K562 (cell line): Measurements from ENCODE around the gene TJP3. TPM values are rescaled to one million over a fixed set of nuclear protein-coding genes. Genes with fewer than 3 reads are reported as not detected.

ENCODE experiments used
- CREM ChIP-seq: IDR thresholded peaks from 2 replicates; pipeline ENCODE4 v1.6.1; 2014; ENCODE audit warnings: antibody characterized with exemption, low read depth
- KDM4B ChIP-seq, 2 experiments: fragments of 450-650 bp in 1 of 2; sonication (generic) in 1 of 2; IDR thresholded peaks; 2 replicates each; pipeline ENCODE4 v1.6.1; 2016 to 2017; ENCODE audit warnings: borderline replicate concordance in 2 of 2, antibody characterized with exemption in 1 of 2, low read depth in 1 of 2, mild to moderate bottlenecking in 1 of 2
- MAZ ChIP-seq, 2 experiments: fragments of 450-650 bp in 1 of 2; sonication (generic) in 1 of 2; formaldehyde crosslinking; IDR thresholded peaks in 1 of 2; conservative IDR thresholded peaks in 1 of 2; 2 replicates each; pipeline versions ENCODE4 v1.4.0 to v1.5.0; 2020; ENCODE audit warnings: mild to moderate bottlenecking in 1 of 2, missing genetic modification reagents in 1 of 2
- TCF7 ChIP-seq: sonication (generic); IDR thresholded peaks from 2 replicates; pipeline ENCODE4 v1.6.1; 2016; ENCODE audit warnings: antibody characterized with exemption, borderline replicate concordance
- XRCC4 ChIP-seq: IDR thresholded peaks from one replicate; pipeline ENCODE4 v1.6.1; 2011; ENCODE audit not compliant: insufficient read depth, insufficient read length; ENCODE audit errors: extremely low read depth
- ZBTB26 ChIP-seq: fragments of 450-650 bp; formaldehyde crosslinking; IDR thresholded peaks from 2 replicates; pipeline ENCODE4 v1.4.0; 2022; ENCODE audit warnings: missing genetic modification characterization
- ZNF639 ChIP-seq, 2 experiments: fragments of 200-800 bp in 1 of 2; sonication (Bioruptor generic) in 1 of 2; sonication (generic) in 1 of 2; formaldehyde crosslinking in 1 of 2; IDR thresholded peaks in 1 of 2; conservative IDR thresholded peaks in 1 of 2; 2 replicates each; pipeline versions ENCODE4 v1.5.0 to v1.6.1; 2016 to 2020; ENCODE audit warnings: missing compliant biosample characterization in 1 of 2, missing genetic modification characterization in 1 of 2, missing genetic modification reagents in 1 of 2
- polyA plus RNA-seq, 8 experiments: library from polyadenylated mRNA; depleted of rRNA in 4 of 8; stranded (reverse) in 5 of 8; unstranded in 3 of 8; fragments of >200 nt; fragmentation: Nextera tagmentation in 2 of 8; fragmentation: Illumina TruSeq in 1 of 8; extraction: Ambion mirVana in 2 of 8; extraction: Trizol in 1 of 8; gene quantifications; 2 replicates each; pipeline versions ENCODE4 v1.2.1 to v1.2.3, GENCODE V29; 2011 to 2014; ENCODE audit warnings: inconsistent platforms in 1 of 8, missing spikeins in 1 of 8
- total RNA-seq, 7 experiments: library from RNA; depleted of rRNA in 6 of 7; stranded (reverse); fragments of >200 nt in 6 of 7; fragmentation: Illumina TruSeq in 2 of 7; extraction: Trizol in 2 of 7; gene quantifications; 2 replicates each; pipeline versions ENCODE4 v1.2.1 to v1.2.3, GENCODE V29; 2011 to 2021; ENCODE audit warnings: low replicate concordance in 1 of 7
- TF ChIP-seq, protein P1 (sequence below): sonication (generic); formaldehyde crosslinking; IDR thresholded peaks from 2 replicates; pipeline ENCODE4 v1.8.1; 2023; ENCODE audit warnings: mild to moderate bottlenecking, missing genetic modification reagents
- TF ChIP-seq, protein P2 (sequence below): fragments of 450-650 bp; conservative IDR thresholded peaks from 2 replicates; pipeline ENCODE4 v1.6.1; 2016; ENCODE audit warnings: missing genetic modification characterization, low read depth, mild to moderate bottlenecking, missing compliant biosample characterization, moderate library complexity

The TJP3 gene
- total and polyA plus RNA-seq, 9 of the 15 experiments (the other 6 are each of a cell fraction or from before 2014, with no cell fraction given): 0.11 to 2.4 (median 0.57) TPM; not detected in 1

- TF ChIP-seq KDM4B (IDR thresholded peaks at IDR 0.05; ENCODE audit: borderline replicate concordance in 2 of 2, low read depth in 1 of 2): 0 out of 4 replicates have a peak, but pooled peaks of 1 of the 2 experiments have one; percentile 25
- peak in 1 of 2 experiments; percentile 29; a peak in 1 of 4 replicates for TF ChIP-seq ZNF639 (CRISPR knock-in tag; conservative IDR thresholded peaks at IDR 0.05 in 1 of 2, IDR thresholded peaks at IDR 0.05 in 1 of 2)
- TF ChIP-seq, protein P1, sequence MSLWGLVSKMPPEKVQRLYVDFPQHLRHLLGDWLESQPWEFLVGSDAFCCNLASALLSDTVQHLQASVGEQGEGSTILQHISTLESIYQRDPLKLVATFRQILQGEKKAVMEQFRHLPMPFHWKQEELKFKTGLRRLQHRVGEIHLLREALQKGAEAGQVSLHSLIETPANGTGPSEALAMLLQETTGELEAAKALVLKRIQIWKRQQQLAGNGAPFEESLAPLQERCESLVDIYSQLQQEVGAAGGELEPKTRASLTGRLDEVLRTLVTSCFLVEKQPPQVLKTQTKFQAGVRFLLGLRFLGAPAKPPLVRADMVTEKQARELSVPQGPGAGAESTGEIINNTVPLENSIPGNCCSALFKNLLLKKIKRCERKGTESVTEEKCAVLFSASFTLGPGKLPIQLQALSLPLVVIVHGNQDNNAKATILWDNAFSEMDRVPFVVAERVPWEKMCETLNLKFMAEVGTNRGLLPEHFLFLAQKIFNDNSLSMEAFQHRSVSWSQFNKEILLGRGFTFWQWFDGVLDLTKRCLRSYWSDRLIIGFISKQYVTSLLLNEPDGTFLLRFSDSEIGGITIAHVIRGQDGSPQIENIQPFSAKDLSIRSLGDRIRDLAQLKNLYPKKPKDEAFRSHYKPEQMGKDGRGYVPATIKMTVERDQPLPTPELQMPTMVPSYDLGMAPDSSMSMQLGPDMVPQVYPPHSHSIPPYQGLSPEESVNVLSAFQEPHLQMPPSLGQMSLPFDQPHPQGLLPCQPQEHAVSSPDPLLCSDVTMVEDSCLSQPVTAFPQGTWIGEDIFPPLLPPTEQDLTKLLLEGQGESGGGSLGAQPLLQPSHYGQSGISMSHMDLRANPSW (CRISPR knock-in tag): no peak
- TF ChIP-seq, protein P2, sequence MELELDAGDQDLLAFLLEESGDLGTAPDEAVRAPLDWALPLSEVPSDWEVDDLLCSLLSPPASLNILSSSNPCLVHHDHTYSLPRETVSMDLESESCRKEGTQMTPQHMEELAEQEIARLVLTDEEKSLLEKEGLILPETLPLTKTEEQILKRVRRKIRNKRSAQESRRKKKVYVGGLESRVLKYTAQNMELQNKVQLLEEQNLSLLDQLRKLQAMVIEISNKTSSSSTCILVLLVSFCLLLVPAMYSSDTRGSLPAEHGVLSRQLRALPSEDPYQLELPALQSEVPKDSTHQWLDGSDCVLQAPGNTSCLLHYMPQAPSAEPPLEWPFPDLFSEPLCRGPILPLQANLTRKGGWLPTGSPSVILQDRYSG (tag): no peak; the same call in 1 of the 2 replicates
- no peak for TF ChIP-seq ZBTB26 (CRISPR knock-in tag)
- no peak for TF ChIP-seq XRCC4
- peak in 1 of 2 experiments; percentile 42; a peak in 1 of 4 replicates for TF ChIP-seq MAZ (CRISPR knock-in tag; conservative IDR thresholded peaks at IDR 0.05 in 1 of 2, IDR thresholded peaks at IDR 0.05 in 1 of 2)
- no peak for TF ChIP-seq CREM
- no peak for TF ChIP-seq TCF7
Observed at GRCh38 chr19:3671680-3672574, 36.3 kb upstream of the TJP3 start (continued).
